Measurements from ENCODE around the gene TMPRSS6.

GRCh38 chr22:37022483-37023337 is 86.8 kb downstream of the TMPRSS6 start:
- TF ChIP-seq CTCF (IDR thresholded peaks at IDR 0.05; ENCODE audit: low read depth, low read length, poor library complexity, severe bottlenecking) (no peak), EZH2phosphoT487 (IDR thresholded peaks at IDR 0.05; ENCODE audit: borderline replicate concordance, low read length) (no peak)

Measured in DOHH2 (cell line).